ENCODE data around the gene OPN4.

Gene OPN4

DNA sequence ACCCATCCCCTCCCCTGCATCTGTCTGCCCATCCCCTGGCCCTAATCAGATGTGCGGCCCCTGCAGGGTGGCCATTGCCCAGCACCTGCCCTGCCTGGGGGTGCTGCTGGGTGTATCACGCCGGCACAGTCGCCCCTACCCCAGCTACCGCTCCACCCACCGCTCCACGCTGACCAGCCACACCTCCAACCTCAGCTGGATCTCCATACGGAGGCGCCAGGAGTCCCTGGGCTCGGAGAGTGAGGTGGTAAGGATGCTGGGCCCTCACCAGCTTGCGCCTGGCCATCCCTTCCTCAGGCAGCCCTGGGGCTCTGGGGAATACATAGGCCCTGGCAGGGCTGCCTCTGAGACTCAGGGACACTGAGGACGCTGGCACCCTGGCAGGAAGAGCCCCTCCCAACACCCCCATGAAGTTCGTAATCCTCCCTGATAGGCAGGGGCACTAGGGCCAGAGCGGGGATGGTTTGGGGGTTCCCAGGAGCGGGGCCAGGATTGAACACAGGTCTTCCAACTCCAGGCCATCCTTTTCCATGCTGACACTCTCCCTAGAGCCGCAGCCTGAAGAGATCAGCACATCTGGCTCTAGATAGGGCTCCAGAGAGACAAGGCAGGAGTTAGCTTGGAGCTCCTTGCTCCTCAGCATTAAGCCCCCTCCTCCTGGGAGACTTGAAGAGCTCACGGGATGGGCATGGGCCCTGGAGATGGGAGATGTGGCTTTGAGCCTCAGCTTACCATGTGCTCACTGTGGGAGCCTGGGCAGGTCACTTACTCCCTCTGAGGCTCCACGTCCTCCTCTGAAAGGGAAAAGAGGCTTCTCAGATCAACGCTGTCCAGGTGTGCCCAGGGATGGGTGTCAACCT is 8.1 kb downstream of the OPN4 start:
- DNase-seq (ENCODE audit: low read depth): no peak

- DNase-seq (ENCODE audit: low read depth): no peak
Measured at GRCh38 chr10:86663046-86663345, 8.6 kb downstream of the OPN4 start.

DNA sequence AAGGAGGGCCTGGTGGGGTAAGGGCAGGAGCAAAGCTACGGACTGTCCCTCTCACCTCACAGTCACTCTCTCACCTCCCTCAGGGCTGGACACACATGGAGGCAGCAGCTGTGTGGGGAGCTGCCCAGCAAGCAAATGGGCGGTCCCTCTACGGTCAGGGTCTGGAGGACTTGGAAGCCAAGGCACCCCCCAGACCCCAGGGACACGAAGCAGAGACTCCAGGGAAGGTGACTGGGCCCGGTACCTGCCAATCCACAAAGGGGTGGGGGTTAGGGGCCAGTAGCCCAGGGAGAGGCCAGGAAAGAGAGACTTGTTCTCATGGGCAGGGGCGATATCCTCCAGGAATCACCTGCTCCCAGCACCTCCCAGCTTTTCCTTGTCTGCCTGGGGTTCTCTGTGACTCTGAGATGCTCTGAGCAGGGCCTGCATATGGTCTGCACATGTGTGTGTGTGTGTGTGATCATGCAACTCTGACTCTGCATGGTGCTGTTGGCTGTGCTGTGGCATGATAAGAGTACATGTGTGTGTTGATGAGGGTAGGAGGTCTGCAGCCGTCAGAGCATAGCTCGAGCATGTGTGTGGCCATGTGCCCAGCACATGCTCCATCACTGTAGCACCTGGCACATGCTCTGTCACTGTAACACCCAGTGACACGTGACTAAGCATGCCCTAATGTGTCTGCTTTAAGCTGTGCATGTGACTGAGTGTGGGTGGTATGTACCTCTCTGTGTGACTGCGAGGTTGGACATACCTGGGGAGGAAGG is 9.4 kb downstream of the OPN4 start:
- no peak for DNase-seq (ENCODE audit: low read depth)

- DNase-seq (ENCODE audit: low read depth): no peak
Measured at GRCh38 chr10:86664341-86665217, 10.2 kb downstream of the OPN4 start.

DNA sequence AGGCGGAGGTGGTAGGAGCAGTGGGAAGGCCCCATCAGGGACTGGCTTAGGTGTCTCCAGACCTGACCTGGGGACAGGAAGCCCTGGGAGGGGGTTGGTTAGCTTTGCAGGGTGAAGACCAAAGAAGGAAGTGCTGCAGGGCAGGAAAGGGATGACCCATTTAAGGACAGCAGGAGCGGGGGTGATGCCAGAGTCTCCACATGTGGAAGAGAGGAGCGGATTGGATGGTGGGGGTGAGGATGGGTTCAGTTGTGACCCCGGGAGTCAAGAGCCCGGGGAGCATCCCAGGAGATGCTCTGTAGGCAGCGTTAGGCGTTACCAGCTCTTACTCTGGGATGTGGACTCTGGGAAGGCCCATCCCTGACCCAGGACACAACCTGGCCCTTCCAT is 10.9 kb downstream of the OPN4 start:
- DNase-seq (ENCODE audit: low read depth): no peak

GRCh38 chr10:86665868-86666267 is 11.5 kb downstream of the OPN4 start:
- no peak for DNase-seq (ENCODE audit: low read depth)

DNA sequence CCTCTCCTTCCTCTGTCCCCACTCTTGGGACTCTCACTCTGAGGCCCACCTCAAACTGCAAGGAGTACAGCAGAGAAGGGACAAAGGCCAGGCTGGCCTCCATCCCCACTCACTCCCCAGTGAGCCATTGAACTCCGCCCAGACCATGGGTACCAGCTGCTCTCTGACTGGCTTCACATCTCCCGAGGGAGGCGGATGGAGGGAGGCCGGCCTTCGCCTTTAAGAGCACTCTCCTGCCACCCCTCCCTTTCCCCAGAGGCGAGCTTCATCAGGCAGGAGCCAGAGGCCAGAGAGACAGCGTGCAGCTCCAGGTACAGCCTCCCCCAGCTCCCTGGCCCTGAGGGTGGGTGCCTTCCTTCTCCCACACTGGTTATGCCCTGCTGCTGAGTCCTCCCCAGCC is 12.2 kb downstream of the OPN4 start:
- DNase-seq (ENCODE audit: low read depth): no peak

DNA sequence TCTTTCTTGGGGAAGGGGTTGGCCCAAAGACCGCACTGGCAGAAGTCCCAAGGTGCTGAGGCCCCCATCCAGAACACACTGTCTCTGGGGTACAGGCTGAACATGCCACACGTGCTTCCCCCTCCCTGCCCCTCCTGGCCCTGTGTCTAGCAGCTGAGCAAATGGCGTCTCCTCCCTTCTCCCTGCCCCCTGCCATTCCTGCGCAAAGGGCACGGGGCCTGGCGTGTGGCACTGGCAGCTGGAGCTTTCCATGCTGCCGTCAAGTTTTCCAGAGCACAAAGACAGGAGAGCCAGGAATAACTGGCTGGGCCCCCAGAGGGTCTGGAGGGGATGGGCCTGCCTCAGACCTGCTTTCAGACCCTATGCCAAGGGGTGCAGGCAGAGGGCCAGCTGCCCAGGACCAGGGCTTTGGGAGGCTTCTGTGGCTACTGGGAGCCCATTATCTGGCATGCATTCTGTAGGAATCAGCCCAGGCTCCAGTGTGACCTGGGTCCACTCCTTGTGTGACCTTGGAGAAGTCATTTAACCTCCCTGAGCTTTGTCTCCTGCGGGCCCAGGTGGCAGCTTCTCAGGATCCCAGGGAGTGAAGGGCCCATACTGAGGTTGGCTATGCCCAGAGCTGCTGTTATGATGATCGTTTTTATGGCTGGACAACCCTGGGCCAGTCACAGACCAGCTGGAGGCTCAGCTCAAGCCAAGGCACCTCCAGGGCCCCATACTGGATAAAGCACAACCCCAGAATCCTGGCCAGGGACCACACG is 13.3 kb downstream of the OPN4 start:
- no peak for DNase-seq (ENCODE audit: low read depth)

DNA sequence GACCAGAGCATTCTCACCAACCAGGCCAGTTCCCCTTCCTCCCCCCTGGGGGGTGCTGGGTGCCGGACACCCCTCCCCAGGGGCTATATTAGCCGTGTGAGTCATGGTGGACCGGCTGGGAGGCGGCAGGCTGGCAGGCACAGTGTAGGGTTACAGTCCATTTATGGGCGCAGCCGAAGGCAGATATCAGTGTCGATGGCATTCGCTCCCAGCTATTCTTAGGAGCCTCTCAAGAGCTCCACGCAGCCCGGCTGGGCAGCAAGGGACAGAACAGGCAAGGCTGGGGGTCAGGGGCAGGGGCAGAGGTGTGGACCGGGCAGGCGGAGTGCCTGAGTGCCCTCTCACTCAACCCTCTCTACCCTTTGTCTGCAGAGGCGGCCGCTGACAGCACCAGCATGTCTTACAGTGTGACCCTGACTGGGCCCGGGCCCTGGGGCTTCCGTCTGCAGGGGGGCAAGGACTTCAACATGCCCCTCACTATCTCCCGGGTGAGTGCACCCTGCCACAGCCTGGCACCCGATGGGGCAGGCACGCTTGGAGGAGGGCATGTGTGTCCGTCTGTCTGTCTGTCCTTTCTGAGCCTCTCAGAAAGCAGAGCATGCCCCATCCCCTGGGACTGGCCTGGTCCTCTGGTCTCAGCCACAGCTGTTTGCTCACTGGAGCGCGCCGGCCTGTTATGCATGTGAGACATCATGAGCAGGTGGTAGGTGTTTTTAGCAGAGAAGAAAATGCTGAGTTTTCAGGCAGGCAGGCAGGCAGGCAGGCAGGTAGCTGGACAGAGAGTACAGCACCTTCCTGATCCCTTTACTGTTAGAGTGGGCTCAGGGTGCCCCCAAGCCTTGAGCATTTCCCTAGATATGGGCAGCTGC is 14.2 kb downstream of the OPN4 start, which contains the start of gene LDB3:
Gene LDB3, plus strand, starts transcription at position 215 of the 869 bp plus-strand sequence. Its CDS starts 181 bp downstream, at position 396.
- no peak for DNase-seq (ENCODE audit: low read depth)

- no peak for DNase-seq (ENCODE audit: low read depth)
Measured at GRCh38 chr10:86670290-86670811, 16.0 kb downstream of the OPN4 start.

- DNase-seq (ENCODE audit: low read depth): no peak
Measured at GRCh38 chr10:86670876-86671275, 16.5 kb downstream of the OPN4 start.

- no peak for DNase-seq (ENCODE audit: low read depth)
Measured at GRCh38 chr10:86671419-86671818, 17.1 kb downstream of the OPN4 start.

GRCh38 chr10:86671985-86672710 is 17.8 kb downstream of the OPN4 start:
- DNase-seq (ENCODE audit: low read depth): no peak

- DNase-seq (ENCODE audit: low read depth): no peak
Measured at GRCh38 chr10:86673216-86673826, 19.0 kb downstream of the OPN4 start.

DNA sequence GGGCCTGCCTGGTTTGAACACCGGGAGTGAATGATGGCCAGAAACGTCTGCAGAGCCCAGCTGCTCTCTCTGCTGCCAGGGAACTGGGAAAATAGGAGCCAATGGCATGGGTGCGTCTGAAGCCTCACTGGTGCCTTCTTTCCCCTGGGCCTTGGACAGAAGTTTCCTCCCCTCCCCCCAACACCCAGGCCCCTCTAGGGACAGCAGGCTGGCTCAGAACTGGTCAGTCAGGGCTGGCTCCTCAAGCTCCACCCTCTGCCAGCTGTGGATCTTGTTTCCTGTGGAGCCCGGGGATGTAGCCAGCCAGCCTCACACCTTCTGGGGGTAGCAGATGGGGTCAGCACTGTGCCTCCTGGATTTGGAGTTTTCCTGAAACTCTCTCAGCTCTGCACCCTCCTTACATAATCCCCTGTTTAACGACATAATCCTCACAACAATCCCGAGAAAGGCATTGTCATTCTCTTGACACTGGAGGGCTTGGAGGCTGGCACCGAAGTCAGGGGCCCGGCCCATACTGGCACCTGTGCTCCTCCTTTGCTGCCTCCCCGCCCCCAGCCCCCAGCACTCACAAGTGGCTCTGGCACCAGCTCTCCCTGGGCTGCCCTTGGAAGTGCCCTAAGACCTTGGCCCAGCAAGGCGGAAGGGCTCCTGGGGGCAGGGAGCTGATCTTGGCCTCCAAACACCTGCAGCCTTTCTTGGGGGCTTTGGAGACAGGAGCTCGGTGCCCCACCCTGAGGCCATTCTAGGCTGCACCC is 19.7 kb downstream of the OPN4 start:
- no peak for DNase-seq (ENCODE audit: low read depth)

- DNase-seq (ENCODE audit: low read depth): no peak
Measured at GRCh38 chr10:86674912-86675311, 20.6 kb downstream of the OPN4 start.

- DNase-seq (ENCODE audit: low read depth): no peak
Measured at GRCh38 chr10:86677374-86677773, 23.0 kb downstream of the OPN4 start.

GRCh38 chr10:86678999-86679792 is 24.8 kb downstream of the OPN4 start:
- DNase-seq (ENCODE audit: low read depth): no peak

Measured in HS-27A (cell line).